NCI-H526 (cell line): Measurements from ENCODE around the gene EFHC2.

Experiments used
- DNase-seq, 2 experiments: peaks; one replicate each; lab custom pipeline; 2025; lab: John Stamatoyannopoulos, UW

The EFHC2 gene, protein sequence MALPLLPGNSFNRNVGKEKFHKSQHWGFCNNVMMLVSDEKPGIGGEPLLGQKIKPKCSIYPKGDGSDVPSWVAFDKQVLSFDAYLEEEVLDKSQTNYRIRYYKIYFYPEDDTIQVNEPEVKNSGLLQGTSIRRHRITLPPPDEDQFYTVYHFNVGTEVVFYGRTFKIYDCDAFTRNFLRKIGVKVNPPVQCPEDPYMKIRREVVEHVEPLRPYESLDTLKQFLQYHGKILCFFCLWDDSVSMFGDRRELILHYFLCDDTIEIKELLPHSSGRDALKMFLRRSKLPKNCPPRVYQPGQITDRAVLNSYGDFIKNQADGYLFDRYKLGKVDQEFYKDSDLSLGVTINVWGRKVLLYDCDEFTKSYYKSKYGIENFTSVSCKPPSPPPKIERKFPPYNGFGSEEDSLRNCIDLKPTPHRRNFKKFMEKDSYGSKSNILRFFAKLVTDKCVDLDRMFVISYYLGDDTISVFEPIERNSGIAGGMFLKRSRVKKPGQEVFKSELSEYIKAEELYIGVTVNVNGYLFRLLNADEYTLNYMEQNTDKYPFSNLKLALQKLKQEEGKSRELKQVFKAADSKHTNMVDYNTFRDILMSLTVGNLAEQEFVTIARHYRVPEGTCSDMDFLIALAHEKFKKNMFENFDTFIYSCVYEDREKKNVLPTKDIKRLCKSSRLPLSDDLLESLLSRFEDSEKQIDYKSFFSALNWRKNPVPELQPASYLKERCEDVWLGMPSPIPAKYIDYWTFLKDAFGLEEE

DNA sequence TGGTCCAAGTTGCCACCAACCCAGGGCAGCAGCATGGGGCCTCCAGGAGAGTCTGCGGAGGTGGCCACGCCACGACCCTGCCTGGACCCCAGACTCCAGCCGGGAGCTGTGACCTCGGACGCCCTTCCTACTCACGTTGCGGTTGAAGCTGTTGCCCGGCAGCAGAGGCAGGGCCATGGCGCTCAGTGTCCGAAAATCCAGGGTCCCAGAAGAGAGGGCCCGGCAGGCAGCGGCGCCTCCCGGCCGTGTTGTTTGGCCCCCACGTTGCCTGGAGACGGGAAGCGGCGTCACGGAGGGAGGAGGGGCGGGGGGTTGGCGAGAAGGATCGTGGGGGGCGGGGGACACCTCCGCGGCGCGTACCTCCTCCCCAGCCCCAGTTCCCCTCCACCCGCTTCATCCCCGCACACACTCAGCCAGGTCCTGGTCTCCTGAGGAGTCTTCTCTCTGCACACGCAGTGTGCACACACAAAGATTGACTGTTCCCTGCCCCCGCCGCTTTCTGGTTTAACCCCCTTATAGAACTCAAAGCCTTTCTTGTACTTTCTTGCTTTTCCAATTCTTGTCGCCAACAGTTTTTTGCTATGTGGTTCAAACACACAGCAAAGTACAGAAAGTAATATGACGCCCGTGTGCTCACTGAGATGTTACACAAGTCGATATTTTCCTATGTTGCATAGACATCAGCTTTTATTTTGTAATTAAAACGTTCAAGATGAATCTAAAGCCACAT, at the start of gene EFHC2:
Gene EFHC2, minus strand, starts transcription at position 261 of the 730 bp plus-strand sequence. Its CDS starts 84 bp downstream, at position 177.
- no peak for DNase-seq

DNA sequence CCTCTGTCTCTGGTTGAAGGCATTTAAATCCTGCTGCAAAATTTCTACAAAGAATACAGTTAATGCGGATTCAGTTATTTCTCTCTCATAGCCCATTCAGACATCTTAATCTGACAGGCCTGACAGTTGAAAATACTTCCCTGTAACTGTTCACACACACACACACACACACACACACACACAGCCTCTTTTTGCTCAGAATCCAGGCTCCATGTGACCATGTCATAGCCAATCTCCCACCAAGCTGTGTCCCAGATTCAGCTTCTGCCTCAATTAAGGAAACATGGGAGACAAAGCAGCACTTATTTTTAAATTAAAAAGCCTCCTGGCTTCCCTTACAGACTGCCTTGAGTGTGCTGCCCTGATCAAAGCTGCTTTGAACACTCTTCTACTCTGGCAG, 49.3 kb upstream of the EFHC2 start:
- no peak for DNase-seq

DNA sequence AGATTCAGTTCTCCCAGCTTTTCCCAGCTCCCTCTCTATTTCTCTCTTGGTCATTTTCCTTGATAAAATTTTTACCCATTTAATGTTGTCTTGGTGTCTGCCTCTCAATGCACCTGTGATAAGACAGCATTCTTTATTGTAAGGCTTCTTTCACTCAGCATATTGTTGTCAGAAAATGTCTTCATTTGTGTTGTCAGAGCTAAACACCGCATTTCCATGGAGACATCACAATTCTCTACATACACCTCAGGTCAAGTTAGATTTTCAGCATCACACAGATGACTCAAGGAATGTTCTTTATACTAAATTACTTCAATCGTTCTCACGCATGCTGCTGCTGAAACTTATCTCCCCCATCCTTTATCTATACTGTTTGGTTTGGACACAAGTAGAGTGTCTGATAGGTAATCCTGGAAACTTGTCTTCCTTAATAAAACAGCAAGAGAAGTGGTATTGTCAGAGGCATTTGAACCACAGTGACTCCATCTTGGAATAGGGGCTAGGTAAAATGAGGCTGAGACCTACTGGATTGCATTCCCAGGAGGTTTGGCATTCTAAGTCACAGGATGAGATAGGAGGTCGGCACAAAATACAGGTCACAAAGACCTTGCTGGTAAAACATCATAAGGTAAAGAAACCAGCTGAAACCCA, 41.3 kb upstream of the EFHC2 start:
- no peak for DNase-seq

DNA sequence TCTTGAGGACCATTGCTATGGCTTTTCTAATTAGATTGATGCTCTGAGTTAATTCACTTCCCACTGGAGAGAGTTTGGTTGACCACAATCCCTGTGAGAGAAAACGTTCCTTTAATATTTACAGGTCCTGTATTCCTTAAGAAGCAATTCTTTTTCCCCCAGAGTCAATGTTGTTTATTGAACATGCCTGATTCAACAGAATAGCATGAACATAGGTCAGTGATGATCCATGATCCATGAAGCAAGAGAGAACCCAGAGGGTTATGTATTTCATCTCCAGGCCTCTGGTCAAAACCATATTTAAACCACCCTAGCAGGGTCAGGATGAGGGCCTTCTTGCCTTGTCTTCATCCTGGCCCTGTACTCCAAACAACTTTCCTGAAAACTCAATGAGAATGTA, 39.4 kb upstream of the EFHC2 start:
- no peak for DNase-seq

DNA sequence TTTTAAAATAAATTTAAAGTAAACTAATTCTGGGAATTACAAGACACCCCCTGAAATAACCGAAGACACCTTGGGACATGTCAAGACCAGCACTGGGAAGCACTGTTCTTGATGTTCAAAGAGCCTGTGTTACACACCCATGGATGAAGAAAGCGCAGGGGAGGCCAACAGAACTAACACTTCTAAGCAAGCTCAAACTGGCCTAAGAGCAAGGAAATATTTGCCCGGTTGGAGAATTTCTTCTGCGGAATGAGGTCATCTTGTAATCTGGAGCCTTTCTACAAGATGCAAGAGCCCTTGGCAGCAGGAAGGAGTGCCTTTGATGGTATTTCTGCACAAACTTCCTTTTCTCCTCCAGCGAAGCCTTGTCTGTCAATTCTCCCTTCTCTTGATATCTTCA, 9.3 kb upstream of the EFHC2 start:
- no peak for DNase-seq

DNA sequence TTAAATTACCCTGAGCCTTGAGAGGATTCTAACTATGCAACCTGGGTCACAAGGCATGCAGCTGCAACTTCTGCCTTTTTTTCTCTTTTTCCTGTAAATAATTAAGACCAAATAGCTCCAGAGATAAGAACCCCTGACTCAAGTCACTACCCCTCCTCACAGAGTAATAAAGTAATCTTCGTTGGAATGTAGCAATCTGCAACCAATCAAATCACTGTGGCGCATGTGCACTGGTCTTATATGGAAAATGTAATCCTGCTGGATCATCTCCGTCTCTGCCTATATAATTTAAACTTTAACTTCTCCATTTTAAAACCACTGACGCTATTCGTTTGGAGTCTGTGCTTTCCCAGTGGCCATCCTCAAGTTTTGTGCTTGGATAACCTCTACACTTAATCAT, 6.1 kb upstream of the EFHC2 start:
- no peak for DNase-seq

DNA sequence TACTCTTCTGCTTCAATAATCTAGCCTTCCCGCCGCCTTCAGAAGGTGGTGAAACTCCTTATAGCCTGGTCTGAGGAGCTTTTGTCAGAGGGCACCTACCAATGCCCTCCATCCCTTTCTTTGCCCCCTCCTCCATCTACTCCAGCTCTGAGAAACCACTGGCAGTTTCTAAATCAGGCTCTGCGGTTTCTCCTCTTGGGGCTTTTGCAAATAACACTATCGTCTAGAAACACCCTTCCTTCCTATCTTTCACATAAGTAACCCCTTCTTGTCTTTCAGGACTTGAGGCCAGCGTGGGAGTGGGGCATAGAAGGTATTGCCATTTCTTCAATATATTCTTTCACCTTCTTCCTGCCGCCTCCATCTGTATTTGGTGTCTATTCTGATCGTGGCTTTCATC, 1.2 kb upstream of the EFHC2 start:
- no peak for DNase-seq

DNA sequence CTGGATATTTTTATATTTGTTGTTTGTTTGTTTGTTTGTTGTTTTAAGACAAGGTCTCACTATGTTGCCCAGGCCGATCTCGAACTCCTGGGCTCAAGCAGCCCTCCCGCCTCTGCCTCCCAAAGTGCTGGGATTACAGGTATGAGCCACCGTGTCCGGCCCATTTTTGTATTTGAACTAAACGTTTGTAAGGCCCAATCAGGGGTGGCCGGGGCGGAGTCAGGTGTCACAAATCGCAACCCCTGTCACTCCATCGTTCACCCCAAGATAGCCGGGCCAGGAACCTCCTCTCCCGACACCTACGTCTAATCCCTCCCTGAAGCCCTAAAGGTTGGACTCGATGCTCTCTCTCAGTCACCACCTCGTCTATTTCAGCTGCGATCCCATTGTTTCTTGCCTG, 722 bp upstream of the EFHC2 start:
- no peak for DNase-seq

DNA sequence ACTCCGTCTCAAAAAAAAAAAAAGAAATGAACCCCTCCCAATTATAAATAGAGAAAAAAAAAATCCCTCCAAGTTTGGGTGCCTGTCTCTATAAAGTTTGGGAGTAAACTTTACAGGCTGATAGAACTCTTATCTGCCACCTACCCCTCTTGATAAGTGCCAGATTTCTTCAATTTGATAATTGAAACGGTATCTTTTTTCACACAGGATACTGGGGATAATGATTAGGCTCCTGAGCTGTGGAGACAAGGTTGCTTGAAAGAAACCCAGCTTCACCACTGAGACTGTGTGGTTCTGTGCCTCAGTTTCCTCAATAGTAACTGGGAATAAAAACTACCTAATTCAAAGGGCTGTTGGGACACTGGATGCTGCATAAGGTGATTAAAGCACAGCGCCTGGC, 606 bp downstream of the EFHC2 start:
- DNase-seq: no peak

DNA sequence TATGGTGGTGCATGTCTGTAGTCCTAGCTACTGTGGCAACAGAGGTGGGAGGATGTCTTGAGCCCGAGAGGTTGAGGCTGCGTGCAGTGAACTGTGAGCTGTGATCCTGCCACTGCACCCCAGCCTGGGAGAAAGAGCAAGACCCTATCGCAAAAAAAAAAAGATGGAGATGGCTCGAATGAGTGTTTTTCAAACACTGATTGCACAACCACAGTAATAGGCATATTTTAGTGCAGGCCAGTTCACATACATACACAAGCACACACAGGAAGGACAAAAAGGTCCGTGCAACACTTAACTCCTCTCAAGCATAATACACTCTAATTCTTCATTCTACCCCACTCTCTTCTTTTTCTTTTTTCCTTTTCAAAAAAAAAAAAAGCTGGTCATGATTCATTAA, 5.1 kb downstream of the EFHC2 start:
- no peak for DNase-seq

DNA sequence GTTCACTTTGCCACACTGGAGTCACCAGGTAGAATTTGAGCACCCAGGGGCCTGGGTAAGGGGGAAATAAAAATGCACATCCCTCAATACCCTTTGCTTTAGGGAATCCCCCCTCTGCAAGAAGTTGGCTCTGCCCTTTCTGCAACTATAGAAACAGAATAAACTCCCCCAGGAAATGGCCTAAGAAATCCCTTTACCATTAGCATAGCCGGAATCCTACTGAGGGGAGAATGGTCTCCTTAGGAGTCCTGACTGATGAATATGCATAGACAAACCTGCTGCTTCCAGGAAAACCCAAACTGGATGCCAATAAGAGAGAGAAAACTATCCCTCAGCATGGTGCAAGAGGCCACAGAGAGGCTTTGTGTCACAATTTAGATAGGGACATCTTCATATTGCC, 11.0 kb downstream of the EFHC2 start:
- DNase-seq: no peak

DNA sequence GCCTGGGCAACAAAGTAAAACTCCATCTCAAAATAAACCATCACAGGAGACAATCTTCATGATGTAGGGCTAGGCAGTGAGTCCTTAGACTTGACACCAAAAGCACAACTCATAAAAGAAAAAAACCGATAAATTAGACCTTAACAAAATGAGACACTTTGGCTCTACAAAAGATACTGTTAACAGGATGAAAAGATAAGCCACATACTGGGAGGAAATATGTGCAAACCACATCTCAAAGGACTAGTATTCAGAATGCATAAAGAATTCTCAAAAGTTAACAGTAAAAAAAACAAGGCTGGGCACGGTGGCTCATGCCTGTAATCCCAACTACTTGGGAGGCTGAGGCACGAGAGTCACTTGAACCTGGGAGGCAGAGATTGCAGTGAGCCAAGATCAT, 13.2 kb downstream of the EFHC2 start:
- no peak for DNase-seq

DNA sequence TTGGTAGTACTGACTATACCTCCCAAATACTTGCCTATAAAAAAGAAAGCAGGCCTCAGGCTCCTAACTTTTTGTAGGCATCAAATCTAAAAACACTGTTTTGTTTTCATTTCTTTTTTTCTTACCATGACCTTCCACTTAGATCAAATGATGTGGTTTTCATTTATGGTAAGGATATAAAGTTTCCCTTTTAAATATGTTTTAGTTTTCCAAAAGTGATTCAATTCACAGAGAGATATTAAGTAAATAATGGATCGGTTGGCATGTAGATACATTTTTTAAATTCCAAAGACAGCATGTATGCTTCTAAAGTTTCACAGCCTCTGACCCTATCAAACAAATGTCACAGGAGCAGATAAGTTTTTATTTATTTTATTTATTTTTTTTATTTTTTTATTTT, 23.9 kb downstream of the EFHC2 start:
- no peak for DNase-seq

DNA sequence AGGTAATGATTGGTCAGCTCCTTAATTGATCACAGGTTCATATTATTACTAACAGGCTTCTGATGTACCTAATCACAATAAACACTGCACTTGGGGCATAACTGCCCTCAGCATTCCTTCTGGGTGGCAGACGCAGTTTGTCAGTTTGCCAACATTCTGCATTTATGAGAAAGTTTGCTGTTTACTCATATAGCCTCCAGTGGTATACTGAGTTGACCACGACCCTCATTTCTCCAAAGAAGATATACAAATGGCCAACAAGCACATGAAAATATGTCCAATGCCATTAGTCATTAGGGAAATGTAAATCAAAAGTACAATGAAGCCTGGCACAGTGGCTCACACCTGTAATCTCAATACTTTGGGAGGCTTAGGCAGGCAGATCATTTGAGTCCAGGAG, 26.3 kb downstream of the EFHC2 start:
- no peak for DNase-seq

DNA sequence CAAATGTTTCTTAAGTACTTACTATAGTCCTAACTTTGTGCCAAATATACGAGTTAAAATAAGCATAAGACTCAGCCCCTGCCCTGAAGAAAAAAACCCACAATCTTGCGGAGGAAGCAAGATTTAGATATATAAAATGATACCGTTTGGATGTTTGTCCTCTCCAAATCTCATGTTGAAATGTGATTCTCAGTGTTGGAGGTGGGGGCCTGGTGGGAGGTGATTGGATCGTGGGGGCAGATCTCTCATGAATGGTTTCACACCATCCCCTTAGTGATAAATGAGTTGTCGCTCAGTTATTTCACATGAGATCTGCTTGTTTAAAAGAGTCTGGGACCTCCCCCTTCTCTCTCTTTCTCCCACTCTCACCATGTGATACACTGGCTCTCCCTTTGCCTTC, 28.7 kb downstream of the EFHC2 start:
- DNase-seq: no peak

DNA sequence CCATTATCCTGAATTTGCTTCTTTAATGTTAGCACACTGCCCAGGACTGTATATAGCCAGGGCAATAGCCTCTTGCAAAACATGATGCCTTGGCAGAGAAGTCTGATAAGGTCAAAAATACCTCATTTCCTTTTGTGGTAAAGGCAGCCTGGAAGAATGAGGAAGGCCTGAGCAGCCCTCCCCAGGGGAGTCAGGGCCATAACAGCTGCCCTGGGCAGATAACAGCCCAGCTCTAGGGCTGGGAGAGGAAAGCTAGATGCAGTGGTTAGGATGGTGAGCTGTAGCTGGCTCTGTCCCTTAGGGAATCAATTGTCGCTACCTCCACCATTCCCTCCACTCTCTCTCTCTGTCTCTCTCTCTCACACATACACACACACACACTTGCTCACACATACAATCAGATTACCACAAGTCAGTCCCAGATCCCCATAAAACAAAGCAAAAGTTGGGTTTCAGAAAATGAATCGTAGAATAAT, 29.2 kb downstream of the EFHC2 start:
- no peak for DNase-seq

DNA sequence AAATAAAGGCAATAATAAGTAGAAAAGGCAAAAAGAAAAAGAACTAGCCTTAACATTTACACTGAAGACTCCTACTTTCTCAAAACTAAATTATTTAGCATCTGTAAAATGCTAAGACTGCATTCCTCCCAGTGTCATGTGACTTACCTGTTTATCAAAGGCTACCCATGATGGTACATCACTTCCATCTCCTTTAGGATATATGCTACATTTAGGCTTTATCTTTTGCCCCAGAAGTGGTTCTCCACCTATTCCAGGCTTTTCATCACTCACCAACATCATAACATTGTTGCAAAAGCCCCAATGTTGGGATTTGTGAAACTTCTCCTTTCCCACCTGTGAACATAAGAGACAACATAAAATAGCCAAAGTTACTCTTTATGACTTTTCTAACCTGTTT, 31.1 kb downstream of the EFHC2 start:
- no peak for DNase-seq

DNA sequence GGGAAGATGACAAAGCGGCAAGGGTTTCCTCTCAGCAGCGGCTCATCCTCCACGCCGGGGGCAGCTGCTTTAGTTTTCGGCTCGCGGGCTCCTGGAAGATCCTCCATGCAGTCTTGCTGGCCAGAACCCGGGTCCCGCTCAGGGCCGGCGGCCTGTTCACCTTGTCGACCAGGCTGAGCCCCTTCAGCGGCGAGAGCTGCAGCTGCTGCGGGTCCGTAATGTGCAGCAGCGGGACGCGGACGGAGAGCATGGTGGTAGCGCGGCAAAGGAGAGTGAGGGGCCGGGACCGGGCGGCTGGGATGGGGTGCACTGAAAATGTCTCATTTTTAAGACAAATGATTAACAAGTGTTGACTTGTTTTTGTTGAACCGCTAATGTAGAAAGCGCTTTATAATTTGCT, 33.2 kb downstream of the EFHC2 start:
- DNase-seq: no peak

DNA sequence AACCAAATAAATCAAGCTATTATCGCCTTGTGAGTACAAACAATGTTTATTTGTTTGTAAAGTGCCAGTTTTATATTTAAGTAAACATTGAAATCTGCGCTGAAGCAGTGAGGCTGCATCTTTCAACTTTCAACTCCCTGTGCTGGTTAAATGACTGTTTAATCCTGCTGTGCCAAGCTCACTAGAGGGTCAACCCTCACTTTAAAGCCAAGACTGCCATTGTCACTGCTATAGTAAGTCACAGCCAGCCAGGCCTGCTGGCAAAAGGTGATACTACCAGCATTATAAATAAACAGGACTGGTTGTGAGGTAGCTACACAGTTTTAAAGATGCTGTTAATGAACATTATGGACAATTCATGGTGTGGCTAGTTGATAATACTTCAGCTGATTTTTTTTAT, 34.6 kb downstream of the EFHC2 start:
- no peak for DNase-seq

DNA sequence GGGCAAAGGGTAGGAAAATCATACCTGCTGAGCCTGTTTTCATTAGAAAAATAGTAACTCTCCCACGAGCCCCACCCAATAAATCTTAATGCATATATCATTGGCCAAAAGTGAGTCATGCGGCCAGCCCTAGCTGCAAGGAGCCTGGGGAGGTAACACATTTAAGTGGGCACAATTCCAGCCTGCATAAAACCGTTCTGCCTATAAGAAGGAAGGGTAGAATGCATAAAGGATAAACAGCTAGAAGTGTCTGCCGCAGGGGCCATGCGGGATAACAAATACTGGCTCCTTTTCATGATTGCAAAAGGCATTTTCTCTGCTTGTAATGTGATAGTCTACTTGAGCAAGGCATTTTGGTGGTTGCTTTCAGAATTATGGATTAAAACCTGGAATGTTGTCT, 37.1 kb downstream of the EFHC2 start:
- DNase-seq: no peak

DNA sequence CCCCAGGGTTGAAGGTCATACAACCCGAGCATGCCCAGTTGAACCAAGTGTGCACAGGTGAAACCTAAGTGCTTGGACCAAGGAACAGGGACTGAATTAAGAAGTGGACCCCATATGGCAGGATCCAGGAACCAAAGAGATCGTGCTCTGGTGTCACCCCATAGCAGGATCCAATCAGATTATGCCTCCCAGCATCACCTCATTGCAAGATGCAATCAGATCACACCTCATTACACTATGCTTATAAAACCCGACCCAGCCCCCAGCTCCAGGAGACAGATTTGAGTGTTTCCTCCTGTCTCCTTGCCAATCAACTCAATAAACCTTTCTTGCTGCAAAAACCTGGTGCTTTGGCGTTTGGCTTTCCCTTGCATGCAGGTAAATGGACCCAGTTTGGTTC, 37.6 kb downstream of the EFHC2 start:
- DNase-seq: no peak

DNA sequence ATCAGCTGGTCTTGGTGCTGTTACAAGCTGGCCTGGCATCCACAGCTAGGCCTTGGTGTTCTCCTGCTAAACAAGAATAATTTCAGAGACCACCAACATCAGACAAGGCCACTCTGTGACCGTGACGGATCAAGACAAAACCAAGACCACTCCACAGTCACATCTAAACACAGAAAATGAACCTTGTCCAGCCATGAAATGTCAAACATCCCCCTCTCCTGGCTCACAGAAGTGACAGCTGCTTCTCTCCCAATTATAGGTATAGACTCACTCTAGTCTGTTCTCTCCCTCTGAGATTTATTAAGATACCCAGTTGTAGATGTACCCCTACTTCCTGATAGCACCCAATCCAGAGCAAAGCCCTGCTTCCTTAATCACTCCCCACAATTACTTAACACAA, 40.4 kb downstream of the EFHC2 start:
- no peak for DNase-seq
